ENCODE measurements around the gene EVI2B. TPM values are rescaled to one million over a fixed set of nuclear protein-coding genes. Genes with fewer than 3 reads are reported as not detected.

The EVI2B gene
- polyA plus RNA-seq, 2 of the 4 experiments (the other 2 are of a cell fraction): 0.04 TPM; not detected in 1

DNA sequence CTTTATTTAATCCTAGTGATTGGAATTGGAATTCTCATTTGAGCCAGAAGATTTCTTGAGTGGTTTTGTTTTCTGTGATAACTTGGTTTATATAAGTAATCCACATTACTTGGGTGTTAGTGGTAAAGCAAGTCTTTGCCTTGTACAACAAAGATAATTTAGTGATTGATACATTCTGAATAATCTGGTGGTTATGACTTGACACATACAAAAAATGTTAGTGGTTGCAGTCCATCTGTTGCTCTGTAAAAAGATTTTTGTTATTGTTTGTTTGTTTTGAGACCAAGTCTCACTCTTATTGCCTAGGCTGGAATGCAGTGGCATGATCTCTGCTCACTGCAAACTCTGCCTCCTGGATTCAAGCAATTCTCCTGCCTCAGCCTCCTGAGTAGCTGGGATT, 30.0 kb downstream of the EVI2B start (continued):
- TF ChIP-seq ZSCAN20 (CRISPR knock-in tag; IDR thresholded peaks at IDR 0.05): no peak
- TF ChIP-seq CHD4 (IDR thresholded peaks at IDR 0.05; ENCODE audit: borderline replicate concordance): no peak
- TF ChIP-seq, protein P1, sequence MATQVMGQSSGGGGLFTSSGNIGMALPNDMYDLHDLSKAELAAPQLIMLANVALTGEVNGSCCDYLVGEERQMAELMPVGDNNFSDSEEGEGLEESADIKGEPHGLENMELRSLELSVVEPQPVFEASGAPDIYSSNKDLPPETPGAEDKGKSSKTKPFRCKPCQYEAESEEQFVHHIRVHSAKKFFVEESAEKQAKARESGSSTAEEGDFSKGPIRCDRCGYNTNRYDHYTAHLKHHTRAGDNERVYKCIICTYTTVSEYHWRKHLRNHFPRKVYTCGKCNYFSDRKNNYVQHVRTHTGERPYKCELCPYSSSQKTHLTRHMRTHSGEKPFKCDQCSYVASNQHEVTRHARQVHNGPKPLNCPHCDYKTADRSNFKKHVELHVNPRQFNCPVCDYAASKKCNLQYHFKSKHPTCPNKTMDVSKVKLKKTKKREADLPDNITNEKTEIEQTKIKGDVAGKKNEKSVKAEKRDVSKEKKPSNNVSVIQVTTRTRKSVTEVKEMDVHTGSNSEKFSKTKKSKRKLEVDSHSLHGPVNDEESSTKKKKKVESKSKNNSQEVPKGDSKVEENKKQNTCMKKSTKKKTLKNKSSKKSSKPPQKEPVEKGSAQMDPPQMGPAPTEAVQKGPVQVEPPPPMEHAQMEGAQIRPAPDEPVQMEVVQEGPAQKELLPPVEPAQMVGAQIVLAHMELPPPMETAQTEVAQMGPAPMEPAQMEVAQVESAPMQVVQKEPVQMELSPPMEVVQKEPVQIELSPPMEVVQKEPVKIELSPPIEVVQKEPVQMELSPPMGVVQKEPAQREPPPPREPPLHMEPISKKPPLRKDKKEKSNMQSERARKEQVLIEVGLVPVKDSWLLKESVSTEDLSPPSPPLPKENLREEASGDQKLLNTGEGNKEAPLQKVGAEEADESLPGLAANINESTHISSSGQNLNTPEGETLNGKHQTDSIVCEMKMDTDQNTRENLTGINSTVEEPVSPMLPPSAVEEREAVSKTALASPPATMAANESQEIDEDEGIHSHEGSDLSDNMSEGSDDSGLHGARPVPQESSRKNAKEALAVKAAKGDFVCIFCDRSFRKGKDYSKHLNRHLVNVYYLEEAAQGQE (IDR thresholded peaks at IDR 0.05): no peak
- TF ChIP-seq RFX5 (IDR thresholded peaks at IDR 0.05): no peak
- no peak for TF ChIP-seq FOSB (CRISPR knock-in tag; IDR thresholded peaks at IDR 0.05)
- no peak for TF ChIP-seq GATA3 (IDR thresholded peaks at IDR 0.05; ENCODE audit: borderline replicate concordance)
- no peak for TF ChIP-seq NPAS2 (CRISPR knock-in tag; IDR thresholded peaks at IDR 0.05; ENCODE audit: borderline replicate concordance)
- no peak for TF ChIP-seq HOXB5 (CRISPR knock-in tag; IDR thresholded peaks at IDR 0.05)

DNA sequence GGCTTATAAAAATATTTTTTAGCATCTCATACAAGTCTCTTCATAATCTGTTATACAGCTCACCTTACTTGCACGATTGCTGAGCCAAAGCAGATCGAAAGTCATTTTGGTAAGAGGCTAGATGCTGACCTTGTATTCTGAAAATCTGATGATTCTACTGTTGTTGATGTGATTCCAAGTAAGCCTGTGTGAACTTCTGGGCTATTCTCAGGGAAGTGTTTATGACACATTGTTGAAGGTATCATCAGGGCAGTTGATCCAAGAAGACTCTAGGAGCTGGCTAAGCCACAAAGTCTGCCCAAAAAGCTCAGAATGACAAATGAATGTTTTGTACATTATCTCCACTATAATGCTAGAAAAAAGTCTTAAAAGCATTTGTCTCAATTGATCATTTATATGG, 32.8 kb downstream of the EVI2B start:
- H3K4me2 ChIP-seq: no peak overlapping the region
- 86% methylated on average over 2 of the region's 2 CpGs for WGBS (ENCODE audit: missing lambda C conversion rate)
- H3K4me1 ChIP-seq: no peaks in the 10 kb centered on the region
- H3K27ac ChIP-seq: no peak overlapping the region
- H3K4me3 ChIP-seq: no peak overlapping the region
- ChIA-PET POLR2A (no interaction called here), CTCF (no interaction called here)
- TF ChIP-seq FOSB (CRISPR knock-in tag; IDR thresholded peaks at IDR 0.05) (no peak), RFX5 (IDR thresholded peaks at IDR 0.05) (no peak), KDM1A (IDR thresholded peaks at IDR 0.05; ENCODE audit: low read depth) (no peak), ZNF302 (CRISPR knock-in tag; IDR thresholded peaks at IDR 0.05) (no peak), EP300 (IDR thresholded peaks at IDR 0.05) (no peak), TFCP2L1 (CRISPR knock-in tag; IDR thresholded peaks at IDR 0.05) (no peak), CBX2 (IDR thresholded peaks at IDR 0.05; ENCODE audit: borderline replicate concordance, low read depth) (no peak)
- TF ChIP-seq, protein P2, sequence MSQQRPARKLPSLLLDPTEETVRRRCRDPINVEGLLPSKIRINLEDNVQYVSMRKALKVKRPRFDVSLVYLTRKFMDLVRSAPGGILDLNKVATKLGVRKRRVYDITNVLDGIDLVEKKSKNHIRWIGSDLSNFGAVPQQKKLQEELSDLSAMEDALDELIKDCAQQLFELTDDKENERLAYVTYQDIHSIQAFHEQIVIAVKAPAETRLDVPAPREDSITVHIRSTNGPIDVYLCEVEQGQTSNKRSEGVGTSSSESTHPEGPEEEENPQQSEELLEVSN (IDR thresholded peaks at IDR 0.05; ENCODE audit: borderline replicate concordance, low read depth): no peak
- TF ChIP-seq, protein P3, sequence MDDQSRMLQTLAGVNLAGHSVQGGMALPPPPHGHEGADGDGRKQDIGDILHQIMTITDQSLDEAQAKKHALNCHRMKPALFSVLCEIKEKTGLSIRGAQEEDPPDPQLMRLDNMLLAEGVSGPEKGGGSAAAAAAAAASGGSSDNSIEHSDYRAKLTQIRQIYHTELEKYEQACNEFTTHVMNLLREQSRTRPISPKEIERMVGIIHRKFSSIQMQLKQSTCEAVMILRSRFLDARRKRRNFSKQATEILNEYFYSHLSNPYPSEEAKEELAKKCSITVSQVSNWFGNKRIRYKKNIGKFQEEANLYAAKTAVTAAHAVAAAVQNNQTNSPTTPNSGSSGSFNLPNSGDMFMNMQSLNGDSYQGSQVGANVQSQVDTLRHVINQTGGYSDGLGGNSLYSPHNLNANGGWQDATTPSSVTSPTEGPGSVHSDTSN (IDR thresholded peaks at IDR 0.05): no peak
- DNase-seq (ENCODE audit: low read depth in 1 of 2, low spot score in 1 of 2) (no peak), ATAC-seq (no peak), FAIRE-seq (no peak)
- no peaks in the 10 kb centered on the region for H3K9me3 ChIP-seq

DNA sequence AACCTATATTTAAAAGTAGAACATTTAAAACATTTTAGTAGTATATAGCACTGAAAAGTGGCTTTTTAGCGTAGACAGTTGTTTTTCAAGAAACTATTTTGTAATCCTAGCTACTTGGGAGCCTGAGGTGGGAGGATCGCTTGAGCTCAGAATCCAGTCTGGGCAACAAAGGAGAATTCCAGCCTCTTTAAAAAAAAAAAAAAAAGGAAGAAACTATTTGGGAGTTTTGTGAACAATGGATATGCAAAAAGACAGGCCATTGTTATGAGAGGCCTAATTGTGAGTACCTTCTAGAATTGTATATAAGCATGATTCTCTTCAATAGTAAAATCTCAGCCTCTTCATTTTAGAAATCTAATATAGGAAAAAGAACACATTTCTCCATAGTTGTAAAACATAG, 34.5 kb downstream of the EVI2B start:
- ChIA-PET CTCF (no interaction called here), POLR2A (interaction anchor here (0.6 kb wide), 1 partner anchor 91 kb away, joined by 3 read pairs; no protein-coding TSS in a partner anchor)
- Histone ChIP-seq H3K4me2 (no peak overlapping the region), H3K27ac (no peak overlapping the region), H3K4me3 (no peak overlapping the region), H3K4me1 (peaks cover 8% of the 10 kb centered on the region), H3K9me3 (no peaks in the 10 kb centered on the region)
- FAIRE-seq (no peak), ATAC-seq (no peak), DNase-seq (ENCODE audit: low read depth in 1 of 2, low spot score in 1 of 2) (no peak)
- 96% methylated on average over 2 of the region's 2 CpGs for WGBS (ENCODE audit: missing lambda C conversion rate)
- TF ChIP-seq CEBPB (IDR thresholded peaks at IDR 0.05): no peak
- TF ChIP-seq ZSCAN20 (CRISPR knock-in tag; IDR thresholded peaks at IDR 0.05): no peak
- TF ChIP-seq, protein P1 (IDR thresholded peaks at IDR 0.05): no peak
- TF ChIP-seq ESRRA (IDR thresholded peaks at IDR 0.05; ENCODE audit: borderline replicate concordance, low read length): no peak
- TF ChIP-seq, protein P4, sequence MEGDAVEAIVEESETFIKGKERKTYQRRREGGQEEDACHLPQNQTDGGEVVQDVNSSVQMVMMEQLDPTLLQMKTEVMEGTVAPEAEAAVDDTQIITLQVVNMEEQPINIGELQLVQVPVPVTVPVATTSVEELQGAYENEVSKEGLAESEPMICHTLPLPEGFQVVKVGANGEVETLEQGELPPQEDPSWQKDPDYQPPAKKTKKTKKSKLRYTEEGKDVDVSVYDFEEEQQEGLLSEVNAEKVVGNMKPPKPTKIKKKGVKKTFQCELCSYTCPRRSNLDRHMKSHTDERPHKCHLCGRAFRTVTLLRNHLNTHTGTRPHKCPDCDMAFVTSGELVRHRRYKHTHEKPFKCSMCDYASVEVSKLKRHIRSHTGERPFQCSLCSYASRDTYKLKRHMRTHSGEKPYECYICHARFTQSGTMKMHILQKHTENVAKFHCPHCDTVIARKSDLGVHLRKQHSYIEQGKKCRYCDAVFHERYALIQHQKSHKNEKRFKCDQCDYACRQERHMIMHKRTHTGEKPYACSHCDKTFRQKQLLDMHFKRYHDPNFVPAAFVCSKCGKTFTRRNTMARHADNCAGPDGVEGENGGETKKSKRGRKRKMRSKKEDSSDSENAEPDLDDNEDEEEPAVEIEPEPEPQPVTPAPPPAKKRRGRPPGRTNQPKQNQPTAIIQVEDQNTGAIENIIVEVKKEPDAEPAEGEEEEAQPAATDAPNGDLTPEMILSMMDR (IDR thresholded peaks at IDR 0.05): no peak
- no peak for TF ChIP-seq RFX5 (IDR thresholded peaks at IDR 0.05)
- no peak for TF ChIP-seq RARB (CRISPR knock-in tag; IDR thresholded peaks at IDR 0.05)
- no peak for TF ChIP-seq RCOR1 (IDR thresholded peaks at IDR 0.05; ENCODE audit: low read depth, low read length)
- TF ChIP-seq JUN (IDR thresholded peaks at IDR 0.05): no peak
- TF ChIP-seq, protein P2 (IDR thresholded peaks at IDR 0.05; ENCODE audit: borderline replicate concordance, low read depth): no peak
- TF ChIP-seq FOSB (CRISPR knock-in tag; IDR thresholded peaks at IDR 0.05): no peak
- TF ChIP-seq, protein P5, sequence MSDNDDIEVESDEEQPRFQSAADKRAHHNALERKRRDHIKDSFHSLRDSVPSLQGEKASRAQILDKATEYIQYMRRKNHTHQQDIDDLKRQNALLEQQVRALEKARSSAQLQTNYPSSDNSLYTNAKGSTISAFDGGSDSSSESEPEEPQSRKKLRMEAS (IDR thresholded peaks at IDR 0.05): no peak
- no peak for TF ChIP-seq SREBF2 (IDR thresholded peaks at IDR 0.05)
- TF ChIP-seq HDAC2 (IDR thresholded peaks at IDR 0.05): no peak
